Middle frontal gyrus (tissue), 1 donor: ENCODE results near the gene SBF2.
"Not testable (repeated sequence)": the region's sequence is repeated elsewhere in the genome, so short reads cannot be mapped to it uniquely, and the experiment has no call there.

Experiments
- DNase-seq: peaks from one replicate; pipeline ENCODE4 v3.0.0-alpha.2; 2015; ENCODE audit warnings: low spot score; ENCODE audit errors: extremely low spot score

SBF2 gene

GRCh38 chr11:10072841-10073240 lies 221.2 kb downstream of the SBF2 start:
- DNase-seq: no peak

GRCh38 chr11:10072142-10072541 lies 221.9 kb downstream of the SBF2 start:
- DNase-seq: no peak

GRCh38 chr11:10067629-10068300 lies 226.3 kb downstream of the SBF2 start:
- no peak for DNase-seq

GRCh38 chr11:10066441-10066840 lies 227.6 kb downstream of the SBF2 start:
- DNase-seq: no peak

GRCh38 chr11:10064828-10065227 lies 229.2 kb downstream of the SBF2 start:
- DNase-seq: no peak

- DNase-seq: no peak
Measured at GRCh38 chr11:10058356-10058755, 235.7 kb downstream of the SBF2 start.

- no peak for DNase-seq
Measured at GRCh38 chr11:10051868-10052586, 242.0 kb downstream of the SBF2 start.

- no peak for DNase-seq
Measured at GRCh38 chr11:10050561-10050960, 243.5 kb downstream of the SBF2 start.

GRCh38 chr11:10049756-10050155 lies 244.3 kb downstream of the SBF2 start:
- DNase-seq: no peak

GRCh38 chr11:10048350-10048749 lies 245.7 kb downstream of the SBF2 start:
- no peak for DNase-seq

- no peak for DNase-seq
Measured at GRCh38 chr11:10044618-10045017, 249.4 kb downstream of the SBF2 start.

GRCh38 chr11:10042699-10043098 lies 251.3 kb downstream of the SBF2 start:
- no peak for DNase-seq

GRCh38 chr11:10041748-10042446 lies 252.1 kb downstream of the SBF2 start:
- no peak for DNase-seq

GRCh38 chr11:10041332-10041731 lies 252.7 kb downstream of the SBF2 start:
- DNase-seq: no peak

GRCh38 chr11:10038521-10039302 lies 255.3 kb downstream of the SBF2 start:
- no peak for DNase-seq

GRCh38 chr11:10035932-10036331 lies 258.1 kb downstream of the SBF2 start:
- DNase-seq: not testable (repeated sequence)

GRCh38 chr11:10032935-10033334 lies 261.1 kb downstream of the SBF2 start:
- no peak for DNase-seq

- no peak for DNase-seq
Measured at GRCh38 chr11:10030122-10030490, 263.9 kb downstream of the SBF2 start.

GRCh38 chr11:10029386-10030121 lies 264.5 kb downstream of the SBF2 start:
- no peak for DNase-seq

GRCh38 chr11:10026514-10026913 lies 267.5 kb downstream of the SBF2 start:
- no peak for DNase-seq

GRCh38 chr11:10023212-10023611 lies 270.8 kb downstream of the SBF2 start:
- no peak for DNase-seq
